GM21717 (cell line): ENCODE measurements around the gene ITGB4.
"Not testable (repeated sequence)": the region's sequence is repeated elsewhere in the genome, so short reads cannot be mapped to it uniquely, and the experiment has no call there.

ENCODE experiments used
- ATAC-seq: cut with Tn5 transposase; IDR thresholded peaks from one replicate; pipeline ENCODE4 v1.9.1; 2021; ENCODE audit warnings: mild to moderate bottlenecking, moderate library complexity; ENCODE audit not compliant: unreplicated experiment

ITGB4 gene

DNA sequence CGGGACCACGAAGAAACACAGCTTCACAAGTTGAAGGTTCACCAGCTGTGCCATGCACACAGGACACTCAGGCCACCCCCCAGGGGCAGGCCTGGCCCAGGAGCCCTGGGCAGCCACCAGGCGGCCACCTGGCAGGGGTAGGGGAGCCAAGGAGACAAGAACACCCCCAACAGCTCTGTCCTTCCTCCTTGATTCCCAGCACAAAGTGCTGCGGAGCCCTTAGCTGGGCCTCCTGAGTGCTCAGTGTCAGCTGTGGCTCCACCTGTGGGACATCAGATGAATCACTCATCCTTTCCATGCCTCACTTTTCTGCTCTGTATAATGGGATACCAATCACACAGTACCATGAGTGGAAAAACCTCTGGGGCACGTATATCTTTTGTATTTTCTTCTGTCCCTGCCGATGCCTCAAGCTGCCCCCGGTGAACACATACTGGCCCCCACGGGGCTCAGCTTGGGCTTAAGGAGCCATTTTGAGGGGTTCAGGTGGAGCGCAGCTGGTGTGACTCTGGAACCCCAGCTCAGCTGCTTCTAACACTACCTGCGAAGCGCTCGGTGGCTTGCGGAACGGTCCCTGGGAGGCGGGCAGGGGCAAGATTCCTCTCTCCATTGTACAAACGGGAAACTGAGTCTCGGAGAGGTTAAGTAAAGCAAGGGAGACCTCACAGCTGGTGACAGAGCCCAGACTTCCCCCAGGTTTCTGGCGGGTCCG, 31.7 kb downstream of the ITGB4 start:
- no peak for ATAC-seq

- ATAC-seq, result peak; percentile 46
These were observed 32.5 kb downstream of the ITGB4 start for GRCh38 chr17:75753514-75754377.

GRCh38 chr17:75754378-75755204, 33.3 kb downstream of the ITGB4 start:
- ATAC-seq, result no peak

GRCh38 chr17:75755205-75755901, 34.1 kb downstream of the ITGB4 start:
- no peak for ATAC-seq

DNA sequence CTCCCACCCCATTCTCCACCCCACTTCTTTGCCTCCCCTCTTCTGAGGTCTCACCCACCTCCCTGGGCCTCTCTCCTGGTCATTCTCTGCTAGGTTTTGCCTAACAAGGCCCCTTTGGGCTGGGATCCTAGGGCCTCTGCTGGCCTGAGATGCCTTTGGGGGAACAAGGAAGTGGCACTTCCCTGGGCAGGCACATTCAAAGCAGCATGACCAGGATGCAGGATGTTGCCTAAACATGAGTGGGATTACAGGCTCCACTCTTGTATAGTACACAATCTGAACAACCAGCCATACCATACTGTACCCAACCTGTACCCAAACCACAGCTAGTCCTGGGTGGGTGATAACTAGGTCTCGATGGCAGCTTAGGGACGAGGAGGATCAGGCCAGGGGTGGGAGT, 34.7 kb downstream of the ITGB4 start:
- no peak for ATAC-seq

- ATAC-seq, result no peak
These were observed 35.3 kb downstream of the ITGB4 start for GRCh38 chr17:75756451-75757085.

DNA sequence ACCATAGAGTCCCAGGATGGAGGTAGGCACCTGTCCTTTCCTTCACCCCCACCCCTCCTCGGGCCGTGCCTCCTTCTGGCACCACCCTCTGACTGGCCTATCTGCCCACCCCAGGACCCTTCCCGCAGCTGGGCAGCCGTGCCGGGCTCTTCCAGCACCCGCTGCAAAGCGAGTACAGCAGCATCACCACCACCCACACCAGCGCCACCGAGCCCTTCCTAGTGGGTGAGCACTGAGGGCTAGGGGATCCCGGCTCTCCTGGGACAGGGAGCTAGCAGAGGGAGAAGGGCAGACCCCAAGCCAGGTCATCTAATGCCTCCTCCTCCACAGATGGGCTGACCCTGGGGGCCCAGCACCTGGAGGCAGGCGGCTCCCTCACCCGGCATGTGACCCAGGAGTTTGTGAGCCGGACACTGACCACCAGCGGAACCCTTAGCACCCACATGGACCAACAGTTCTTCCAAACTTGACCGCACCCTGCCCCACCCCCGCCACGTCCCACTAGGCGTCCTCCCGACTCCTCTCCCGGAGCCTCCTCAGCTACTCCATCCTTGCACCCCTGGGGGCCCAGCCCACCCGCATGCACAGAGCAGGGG, 35.9 kb downstream of the ITGB4 start:
- ATAC-seq, result no peak

DNA sequence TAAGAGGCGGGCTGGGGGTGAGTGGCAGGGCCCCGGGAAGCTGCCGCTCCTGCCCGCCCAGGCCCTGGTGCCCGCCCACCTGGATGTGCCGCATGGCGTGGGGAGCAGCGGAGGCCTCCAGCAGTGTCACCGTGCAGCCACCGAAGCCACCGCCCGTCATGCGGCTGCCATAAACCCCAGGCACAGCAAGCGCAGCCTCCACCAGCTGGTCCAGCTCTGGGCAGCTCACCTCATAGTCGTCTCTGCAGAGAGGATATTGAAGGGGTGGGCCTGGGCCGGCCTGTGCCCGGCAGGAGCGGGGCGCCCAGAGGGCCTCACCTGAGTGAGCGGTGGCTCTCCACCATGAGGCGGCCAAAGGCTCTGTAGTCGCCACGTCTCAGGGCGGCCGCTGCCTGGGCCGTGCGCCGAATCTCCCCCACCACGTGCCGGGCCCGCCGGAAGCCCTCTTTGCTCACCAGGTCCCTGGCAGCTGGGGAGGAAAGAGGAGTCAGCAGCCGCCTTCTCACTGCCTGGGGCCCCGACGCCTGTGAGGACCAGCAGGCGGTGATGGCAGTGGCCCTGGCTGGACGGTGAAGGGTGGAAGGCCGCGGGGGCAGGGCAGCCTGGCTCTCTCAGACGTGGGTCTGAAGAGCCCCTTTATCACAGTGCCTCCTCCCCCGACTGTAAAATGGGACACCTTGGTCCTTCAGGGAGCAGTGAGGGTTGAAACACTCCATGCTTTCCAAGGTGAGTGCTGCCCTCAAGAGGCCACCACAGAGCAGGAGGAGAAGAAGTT, 37.1 kb downstream of the ITGB4 start:
- no peak for ATAC-seq

- ATAC-seq, result no peak
These were observed 38.2 kb downstream of the ITGB4 start for GRCh38 chr17:75759457-75759856.

DNA sequence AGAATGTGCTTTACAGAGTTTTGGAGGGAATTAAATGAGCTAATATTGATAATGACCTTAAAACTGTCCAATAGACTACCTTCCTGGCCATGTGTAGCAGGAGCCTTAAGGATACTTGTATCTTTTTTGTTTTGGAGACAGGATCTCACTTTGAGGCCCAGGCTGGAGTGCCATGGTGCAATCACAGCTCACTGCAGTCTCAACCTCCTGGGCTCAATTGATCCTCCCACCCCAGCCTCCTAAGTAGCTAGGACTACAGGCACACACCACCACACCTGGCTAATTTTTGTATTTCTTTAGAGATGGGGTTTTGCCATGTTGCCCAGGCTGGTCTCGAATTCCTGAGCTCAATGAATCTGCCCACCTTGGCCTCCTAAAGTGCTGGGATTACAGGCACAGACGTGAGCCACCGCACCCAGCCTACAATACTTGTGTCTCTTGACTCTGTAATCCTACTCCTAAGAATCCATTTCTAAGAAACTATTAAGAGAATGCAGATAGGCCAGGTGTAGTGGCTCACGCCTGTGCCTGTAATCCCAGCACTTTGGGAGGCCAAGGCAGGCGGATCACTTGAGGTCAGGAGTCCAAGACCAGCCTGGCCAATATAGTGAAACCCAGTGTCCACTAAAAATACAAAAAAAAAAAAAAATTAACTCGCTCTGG, 38.9 kb downstream of the ITGB4 start:
- not testable (repeated sequence) for ATAC-seq

- ATAC-seq, result no peak
These were observed 41.4 kb downstream of the ITGB4 start for GRCh38 chr17:75762513-75763268.

DNA sequence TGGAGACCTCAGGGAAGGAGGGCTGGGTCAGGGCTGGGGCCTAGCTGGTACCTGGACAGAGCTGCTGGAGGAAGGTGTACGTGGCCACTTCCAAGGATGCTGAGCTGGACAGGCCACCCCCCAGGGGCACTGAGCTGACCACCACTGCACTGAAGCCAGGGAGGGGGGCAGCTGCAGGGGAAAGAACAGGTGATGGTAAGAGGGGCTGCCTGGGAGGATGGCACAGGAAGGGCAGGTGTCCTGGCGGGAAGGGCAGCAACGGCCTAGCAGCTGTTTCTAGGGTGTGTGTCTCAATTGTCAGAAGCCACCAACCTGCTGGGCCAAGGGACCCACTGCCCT, 42.0 kb downstream of the ITGB4 start:
- ATAC-seq, result no peak

DNA sequence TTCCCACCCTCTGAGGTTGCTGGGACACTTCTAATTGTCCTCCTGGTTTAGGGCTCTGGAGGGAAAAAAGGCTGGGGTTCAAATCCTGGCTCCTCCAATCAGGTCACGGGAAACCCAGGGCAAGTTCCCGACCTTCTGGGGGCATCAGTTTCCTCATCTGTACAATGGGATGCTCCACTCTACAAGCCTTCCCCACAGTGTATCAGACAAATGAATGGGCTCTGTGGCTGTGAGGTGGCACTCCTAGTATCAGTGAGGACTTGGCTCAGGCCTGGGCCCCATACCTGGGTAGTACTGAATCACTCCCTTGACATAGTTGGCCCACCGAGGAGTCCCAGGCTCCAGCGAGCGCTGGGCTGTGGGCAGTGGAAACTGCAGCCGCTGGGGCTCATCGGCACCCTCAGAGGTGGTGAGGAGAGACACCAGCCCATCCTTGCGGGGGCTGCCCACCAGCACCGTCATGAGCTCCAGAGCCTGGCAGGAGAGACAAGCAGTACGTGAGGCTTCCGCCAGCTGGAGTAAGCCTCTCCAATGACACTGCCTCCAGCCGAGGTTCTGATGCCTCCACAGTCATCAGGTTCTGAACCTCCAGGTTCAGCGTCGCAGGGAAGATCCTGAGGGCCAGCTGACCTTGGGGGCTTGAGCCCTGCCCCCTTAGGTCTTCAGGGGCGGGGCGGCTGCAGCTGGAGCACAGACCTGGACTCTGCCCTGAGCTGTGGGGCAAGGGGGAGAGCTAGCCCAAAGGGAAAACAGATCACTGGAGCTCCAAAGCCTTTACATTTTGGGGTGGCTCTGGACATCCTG, 42.6 kb downstream of the ITGB4 start:
- no peak for ATAC-seq

DNA sequence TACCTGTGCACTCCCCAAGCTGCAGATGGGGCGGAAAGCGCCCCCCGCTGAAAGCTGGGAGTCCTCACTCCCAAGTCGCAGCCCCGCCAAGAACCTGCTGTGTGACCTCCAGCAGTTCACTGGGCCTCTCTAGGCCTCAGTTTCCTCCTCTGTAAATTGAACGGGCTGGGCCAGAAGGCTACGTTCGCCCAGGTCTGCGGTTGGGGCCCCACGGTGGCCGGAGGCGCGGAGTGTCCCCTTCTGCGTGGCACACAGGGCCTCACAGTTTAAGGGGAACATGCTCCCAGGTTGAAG, 43.1 kb downstream of the ITGB4 start:
- ATAC-seq, result no peak

DNA sequence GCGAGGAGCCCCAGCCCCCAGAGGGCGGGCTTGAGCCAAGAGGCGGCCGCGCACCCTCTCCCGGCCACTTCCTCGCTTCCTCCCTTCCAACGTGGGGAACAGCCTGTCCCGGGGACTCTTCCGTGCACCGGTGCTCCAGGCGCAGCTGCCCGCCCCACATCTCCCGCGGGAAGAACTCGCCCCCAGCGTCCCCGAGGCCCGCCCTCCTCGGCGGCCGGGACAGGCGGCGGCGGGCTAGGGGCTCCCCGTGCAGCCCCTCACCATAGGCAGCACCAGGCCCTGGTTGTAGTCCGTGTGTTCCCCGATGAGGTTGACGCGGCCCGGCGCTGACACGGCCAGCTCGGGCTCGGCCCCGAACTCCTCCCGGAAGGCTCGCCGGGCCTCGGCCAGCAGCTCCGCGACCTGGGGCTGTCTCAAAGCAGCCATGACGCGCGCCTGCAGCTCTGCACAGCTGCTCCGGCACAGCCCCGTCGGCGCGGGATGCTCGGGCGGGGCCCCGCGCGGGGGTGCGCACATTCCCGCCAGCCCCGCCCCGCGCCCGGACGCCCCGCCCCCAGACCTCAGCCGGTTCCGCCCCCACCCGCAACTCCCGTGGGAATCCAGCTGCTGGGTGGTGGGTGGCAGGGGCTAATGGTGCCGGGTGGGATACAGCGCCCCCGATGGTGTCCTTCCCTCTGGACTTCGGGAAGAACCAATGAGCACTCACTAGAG, 43.6 kb downstream of the ITGB4 start, which contains the start of gene GALK1:
Gene GALK1 (minus strand): TSS at position 482 of the 711 bp plus-strand sequence. CDS start 56 bp downstream, at position 426.
- ATAC-seq, result peak; percentile 73

DNA sequence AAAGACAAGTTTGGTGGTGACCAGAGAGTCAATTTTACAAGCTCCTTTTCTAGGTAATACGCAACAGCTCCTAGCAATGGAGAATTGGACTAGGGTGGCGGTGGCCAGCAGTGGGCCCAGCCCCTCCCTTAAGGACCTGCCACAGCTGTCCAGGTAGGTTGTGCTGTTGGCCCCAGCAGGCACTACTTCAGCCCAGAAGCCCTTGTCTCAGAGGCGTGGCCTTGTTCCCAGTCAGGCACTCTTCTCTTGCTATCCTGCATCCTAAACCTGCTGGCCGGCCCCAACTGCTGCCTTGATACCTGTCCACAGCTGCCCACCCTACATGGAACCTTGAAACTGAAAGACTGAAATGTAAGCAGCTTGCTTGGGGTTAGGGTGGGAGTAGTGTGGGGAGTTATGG, 44.7 kb downstream of the ITGB4 start:
- no peak for ATAC-seq

DNA sequence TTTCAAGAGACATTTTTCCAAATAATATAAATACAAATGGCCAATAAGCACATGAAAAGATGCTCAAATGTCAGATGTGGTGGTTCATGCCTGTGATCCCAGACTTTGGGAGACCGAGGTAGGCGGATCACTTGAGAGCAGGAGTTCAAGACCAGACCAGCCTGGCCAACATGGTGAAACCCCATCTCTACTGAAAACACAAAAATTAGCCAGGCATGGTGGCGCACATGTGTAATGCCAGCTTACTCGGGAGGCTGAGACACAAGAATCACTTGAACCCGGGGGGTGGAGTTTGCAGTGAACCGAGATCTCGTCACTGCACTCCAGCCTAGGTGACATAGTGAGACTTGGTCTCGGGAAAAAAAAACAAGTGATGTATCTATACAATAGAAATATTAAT, 46.6 kb downstream of the ITGB4 start:
- ATAC-seq, result no peak
